Kasumi-1 (cell line): ENCODE results near the gene CENPC.
A peak's percentile ranks its signal among the peaks of the same experiment; 100 is the strongest.

Experiments used
- DNase-seq, 2 experiments: peaks; one replicate each; lab custom pipeline; 2025; lab: John Stamatoyannopoulos, UW

The CENPC gene, protein sequence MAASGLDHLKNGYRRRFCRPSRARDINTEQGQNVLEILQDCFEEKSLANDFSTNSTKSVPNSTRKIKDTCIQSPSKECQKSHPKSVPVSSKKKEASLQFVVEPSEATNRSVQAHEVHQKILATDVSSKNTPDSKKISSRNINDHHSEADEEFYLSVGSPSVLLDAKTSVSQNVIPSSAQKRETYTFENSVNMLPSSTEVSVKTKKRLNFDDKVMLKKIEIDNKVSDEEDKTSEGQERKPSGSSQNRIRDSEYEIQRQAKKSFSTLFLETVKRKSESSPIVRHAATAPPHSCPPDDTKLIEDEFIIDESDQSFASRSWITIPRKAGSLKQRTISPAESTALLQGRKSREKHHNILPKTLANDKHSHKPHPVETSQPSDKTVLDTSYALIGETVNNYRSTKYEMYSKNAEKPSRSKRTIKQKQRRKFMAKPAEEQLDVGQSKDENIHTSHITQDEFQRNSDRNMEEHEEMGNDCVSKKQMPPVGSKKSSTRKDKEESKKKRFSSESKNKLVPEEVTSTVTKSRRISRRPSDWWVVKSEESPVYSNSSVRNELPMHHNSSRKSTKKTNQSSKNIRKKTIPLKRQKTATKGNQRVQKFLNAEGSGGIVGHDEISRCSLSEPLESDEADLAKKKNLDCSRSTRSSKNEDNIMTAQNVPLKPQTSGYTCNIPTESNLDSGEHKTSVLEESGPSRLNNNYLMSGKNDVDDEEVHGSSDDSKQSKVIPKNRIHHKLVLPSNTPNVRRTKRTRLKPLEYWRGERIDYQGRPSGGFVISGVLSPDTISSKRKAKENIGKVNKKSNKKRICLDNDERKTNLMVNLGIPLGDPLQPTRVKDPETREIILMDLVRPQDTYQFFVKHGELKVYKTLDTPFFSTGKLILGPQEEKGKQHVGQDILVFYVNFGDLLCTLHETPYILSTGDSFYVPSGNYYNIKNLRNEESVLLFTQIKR

DNA sequence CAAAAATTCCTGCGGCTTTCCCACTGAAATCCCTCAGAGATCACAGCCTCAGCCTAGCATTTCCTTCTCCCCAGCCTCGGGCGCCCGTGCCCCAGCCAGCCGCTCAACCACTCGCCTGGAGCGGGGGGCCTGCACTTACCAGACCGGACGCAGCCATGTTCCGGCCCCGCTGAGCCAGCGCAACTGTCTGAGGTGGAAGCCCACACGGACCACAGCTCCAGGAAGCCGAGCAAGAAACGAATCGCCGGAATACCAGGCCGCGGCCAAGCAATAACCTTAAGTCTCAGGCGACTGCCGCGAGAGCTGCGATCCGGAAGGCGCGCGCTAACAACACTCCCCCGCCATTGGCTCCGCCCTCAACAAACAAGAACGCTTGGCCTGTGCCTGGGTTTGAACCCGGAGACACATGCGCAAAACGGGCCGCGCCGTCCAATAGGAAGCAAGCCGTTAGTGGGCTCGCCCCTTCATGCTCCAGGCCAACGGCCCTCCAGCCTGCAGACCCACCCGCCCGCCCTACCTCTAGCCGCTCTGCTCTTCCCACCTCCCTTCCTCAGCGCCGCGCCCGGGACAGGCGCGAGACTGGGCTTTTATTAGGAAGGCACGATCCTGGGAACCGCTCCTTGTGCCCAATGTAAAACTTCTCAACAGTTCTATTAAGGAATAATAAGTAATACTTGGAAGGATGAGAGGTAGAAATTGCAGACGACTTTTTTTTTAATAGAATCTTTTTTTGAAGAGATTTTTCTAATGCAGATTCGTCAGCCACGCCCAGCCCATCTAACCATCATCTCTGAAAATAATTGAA is at the start of gene CENPC:
TSS of gene CENPC (minus strand) at position 305 of the 805 bp plus-strand sequence. CDS start at position 157, 148 bp downstream.
- peak; percentile 98 for DNase-seq

DNA sequence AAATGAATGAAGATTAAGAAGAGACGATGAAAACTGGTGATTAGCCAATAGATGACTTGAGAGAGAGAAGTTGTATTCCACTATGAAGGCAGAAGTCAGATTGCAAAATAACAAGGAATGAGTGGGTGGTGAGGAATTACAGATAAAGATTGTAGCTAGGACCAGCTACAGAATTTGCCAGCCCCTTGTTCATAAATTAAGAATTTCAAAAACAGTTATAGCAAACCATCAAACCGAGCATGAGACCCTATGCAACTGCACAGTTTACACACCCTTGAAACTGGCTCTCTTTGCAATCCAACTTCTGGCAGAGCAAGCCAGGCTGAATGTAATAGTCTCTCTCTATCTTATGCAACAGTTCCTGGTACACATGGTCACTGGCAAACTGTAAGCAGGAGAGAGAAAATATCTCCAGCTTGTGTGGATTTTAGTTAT is 48.5 kb upstream of the CENPC start:
- peak; percentile 8 to 19 for DNase-seq

DNA sequence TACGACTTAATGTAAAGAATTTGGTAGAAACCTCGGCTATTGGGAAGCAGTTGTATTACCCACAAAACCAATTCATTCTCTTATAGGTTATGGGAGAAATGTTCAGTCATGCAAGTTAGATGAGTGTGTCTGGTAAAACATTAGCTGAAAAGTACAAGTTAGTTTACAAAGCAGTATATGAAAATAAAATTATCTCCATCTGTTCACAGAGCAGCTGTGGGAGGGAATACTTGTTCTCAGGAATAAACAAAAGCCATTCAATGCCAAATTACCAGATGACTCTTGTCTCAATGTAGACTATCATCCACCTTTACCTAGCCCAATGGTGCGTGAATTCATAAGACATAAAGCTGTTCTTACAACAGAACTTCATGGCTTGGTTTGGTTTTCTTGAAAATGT is 41.9 kb upstream of the CENPC start:
- no peak for DNase-seq

DNA sequence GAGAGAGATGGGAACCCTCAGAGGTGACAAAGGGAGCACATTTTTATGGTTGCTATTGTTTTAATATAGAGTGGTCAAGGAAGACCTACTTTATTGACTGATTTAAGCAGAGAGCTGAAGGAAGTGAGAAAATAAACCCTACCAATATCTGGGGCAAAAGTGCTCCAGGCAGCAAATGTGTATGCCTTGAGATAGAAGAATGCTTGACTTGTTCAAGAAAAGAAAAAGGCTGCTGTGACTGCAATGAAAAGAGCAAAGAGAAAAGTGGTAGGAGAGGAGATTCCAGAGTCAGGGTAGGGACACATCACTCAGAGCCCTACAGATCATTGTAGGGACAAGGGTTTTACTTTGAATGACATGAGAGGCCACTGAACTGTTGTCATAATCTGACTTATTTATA is 39.2 kb upstream of the CENPC start:
- DNase-seq: no peak

DNA sequence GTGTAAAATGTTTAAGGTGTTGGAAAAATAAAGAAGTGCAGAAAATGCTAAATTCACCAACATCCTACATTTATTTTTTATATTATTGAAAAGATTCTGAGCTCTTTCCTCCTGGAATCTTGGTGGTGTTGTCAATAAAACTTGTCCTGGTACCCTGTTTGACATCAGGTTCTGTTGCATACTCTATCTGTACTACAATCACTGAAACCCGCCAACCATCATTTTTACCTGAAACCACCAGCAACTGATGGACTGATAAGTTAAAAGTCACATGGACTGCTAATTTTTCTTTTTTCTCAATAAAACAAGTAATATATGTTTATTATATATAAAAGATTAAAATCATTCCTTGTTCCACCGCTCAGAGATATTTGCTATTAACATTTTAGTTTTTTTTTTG is 36.6 kb upstream of the CENPC start:
- no peak for DNase-seq

DNA sequence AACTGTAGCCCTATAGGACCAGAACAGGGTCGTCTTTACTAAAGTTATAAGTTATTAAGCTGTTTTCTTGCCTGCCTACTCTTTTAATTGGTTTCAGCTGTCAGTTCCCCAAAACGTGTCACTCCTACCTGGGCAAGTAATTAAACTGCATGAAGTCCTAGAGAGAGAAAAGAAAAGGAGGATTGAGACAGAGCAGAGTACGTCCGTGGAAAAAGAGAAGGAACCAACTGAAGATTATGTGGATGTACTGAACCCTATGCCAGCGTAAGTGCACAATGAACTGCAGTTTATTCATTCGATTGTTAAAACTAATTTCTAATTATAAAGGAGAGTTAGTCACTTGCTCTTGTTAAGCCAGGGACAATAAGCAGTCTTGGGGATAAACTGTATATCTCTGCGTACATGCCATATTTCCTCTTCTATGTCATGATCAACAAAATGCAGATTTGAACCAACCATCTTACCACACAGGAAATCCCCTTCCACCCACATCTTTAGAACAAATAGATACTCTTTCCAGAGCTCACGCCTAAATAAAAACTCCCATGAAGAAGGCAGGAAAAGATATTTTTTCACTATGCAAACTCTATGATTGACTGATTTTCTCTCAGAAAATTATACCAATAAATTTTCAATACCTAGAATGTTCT is 36.0 kb upstream of the CENPC start:
- DNase-seq: peak; percentile 61 to 62

DNA sequence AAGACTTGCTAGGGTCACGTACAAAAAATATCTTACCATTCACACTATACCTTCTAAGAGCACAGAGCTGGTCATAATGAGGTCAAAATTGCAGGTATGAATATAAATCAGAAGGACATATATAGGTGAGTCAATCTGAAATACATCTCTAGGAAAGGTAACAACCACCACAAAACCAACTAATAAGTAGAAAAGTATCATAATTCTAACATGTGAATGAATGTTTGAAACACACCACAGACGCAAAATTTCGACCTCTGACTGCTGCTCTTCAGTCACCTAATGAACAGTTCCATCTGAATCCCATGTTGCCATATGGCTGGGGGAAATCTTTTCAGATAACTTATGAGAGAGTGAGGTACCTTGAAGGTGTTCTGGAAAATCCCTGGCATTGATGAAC is 35.3 kb upstream of the CENPC start:
- DNase-seq: no peak

DNA sequence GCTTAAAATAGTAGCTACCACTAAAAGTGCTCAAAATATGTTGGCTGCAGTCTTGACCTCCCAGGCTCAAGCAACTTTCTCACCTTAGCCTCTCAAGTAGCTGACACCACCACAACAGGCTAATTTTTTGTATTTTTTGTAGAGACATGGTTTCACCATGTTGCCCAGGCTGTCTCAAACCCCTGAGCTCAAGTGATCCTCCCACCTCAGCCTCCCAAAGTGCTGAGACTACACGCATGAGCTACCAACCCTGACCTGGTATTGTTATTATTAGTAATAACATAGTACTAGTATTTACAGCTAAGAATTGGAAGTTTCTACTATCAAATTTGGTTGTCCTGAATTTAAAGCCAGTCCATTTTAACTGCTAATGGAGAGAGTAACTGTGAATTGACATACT is 31.2 kb upstream of the CENPC start:
- no peak for DNase-seq

DNA sequence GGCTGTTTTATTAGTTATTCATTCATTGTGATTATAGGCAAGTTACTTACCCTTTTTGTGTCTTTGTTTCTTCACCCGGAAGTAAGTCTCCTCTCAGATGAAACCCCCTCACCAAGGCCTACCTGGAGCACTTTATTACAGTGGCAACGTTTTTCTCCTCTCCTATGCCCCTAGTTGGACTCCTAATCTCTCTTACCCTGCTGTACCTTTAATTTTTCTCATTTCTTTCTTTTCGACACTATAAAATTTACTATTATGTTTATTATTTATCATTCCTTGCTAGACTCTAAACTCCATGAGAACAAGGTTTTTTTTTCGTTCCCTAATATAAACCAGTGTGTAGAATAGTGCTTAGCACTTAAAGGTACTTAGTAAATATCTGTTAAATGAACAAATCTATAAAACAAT is 30.8 kb upstream of the CENPC start:
- no peak for DNase-seq

DNA sequence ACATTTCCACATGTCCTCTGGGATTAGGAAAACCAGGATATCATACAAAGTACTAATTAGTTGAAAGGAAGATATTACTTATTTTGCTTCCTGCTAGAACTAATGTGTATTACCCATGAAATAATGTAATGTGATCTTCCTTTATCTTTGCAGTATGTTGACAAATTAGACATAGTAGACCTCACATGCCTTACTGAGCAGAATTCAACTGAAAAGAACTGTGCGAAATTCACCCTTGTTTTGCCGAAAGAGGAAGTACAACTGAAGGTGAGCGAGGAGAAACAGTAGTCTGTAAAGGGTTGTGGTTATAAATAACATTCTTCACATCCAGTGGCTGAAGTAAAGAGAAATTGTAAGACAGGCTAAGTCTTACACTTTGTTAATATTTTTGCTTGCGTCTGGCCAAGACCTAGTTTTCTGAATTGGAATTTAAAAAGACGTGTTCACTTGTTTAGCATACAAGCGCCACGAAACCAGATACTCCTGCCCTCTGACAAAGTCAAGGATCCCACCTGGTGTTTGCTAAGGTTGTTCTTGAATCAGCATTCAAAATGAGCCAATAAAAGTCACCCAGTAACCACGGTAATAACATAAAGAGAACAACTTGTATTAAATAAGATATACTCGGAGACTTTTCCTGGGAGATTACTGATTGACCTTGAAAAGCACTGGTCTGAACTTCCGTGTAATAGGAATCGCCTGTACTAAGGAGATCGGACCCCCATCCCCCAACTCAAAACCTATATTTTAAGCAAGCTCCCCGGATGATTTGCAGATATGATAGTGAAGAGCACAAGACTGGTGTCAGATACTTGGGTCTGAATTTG is 30.1 kb upstream of the CENPC start:
- DNase-seq: peak; percentile 89 to 95

DNA sequence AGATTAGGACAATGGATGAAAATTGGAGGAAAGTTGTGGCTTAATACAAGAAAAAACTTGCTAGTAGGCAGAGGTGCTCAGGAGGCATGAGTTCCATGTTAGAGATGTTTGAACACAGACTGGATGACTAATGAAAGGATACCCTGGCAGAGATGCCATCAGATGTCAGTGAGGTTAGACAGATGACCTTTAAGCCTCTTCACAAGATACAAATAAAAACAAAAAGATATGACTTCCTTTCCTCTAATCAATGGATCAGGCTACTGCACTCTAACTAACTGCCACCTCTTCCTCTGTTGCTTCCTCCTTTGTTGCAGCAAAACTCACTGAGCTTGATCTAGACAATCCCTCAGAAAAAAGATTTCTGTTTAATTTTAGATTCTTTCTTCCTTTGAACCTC is 27.9 kb upstream of the CENPC start:
- peak; percentile 40 to 55 for DNase-seq

DNA sequence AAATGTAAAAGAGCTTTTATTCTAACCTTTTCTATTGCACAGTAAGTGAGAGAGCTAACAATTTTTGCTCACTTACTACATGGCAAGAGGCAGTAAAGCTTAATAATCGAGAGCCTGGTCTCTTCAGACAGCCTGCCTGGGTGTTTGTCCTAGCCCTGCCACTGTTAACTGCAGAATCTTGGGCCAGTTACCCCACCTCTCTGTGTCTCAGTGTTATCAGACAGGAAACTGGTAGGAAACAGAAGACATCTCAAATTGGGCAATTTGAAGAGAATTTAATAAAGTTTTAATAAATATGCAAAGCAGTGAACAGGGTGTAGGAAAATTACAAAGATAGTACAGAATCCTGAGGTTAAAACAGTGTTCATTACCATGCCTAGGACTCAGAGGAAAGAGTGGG is 26.7 kb upstream of the CENPC start:
- peak; percentile 33 to 37 for DNase-seq

DNA sequence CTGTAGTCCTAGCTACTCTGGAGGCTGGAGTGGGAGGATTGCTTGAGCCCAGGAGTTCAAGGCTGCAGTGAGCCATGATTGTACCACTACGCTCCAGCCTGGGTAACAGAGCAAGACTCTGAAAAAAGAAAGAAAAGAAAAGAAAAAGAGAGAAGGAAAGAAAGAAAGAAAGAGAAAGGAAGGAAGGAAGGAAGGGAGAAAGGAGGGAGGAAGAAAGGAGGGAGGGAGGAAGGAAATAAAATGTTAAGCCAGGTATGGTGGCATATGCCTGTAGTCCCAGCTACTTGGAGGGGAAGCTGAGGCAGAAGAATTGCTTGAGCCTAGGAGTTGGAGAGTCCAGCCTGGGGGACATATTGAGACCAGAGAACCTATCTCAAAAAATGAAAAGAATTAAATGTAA is 25.2 kb upstream of the CENPC start:
- DNase-seq: no peak

DNA sequence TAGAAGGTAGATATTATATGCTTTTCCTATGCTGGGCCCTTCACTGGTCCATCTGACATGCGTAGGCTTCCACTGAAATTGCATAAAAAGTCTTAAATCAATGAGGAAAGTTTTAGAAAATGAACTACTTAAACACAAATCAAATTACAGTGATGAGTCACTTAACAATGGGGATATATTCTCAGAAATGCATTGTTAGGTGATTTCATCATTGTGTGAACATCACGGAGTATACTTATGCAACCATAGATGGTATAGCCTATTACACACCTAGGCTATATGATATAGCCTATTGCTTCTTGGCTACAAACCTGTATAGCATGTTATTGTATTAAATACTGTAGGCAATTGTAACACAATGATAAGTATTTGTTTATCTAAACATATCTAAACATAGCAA is 23.5 kb upstream of the CENPC start:
- DNase-seq: no peak

DNA sequence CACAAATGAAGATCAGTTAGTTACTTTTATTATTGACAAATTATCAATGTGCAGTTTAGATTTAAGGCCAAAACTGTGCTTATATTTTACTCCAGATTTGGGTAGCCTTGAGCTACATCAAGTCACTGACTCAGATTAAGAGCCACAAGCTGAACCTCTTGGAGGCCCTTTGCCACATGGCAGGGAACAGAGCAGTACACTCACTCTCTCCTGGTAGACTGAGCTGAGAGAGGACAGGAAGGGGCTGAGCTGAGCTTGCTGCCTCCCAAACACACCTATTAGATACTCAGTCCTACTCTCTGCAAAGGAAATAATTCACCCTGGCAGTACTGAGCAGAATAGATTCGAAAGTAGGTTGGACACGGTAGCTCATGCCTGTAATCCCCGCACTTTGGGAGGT is 21.0 kb upstream of the CENPC start:
- no peak for DNase-seq

DNA sequence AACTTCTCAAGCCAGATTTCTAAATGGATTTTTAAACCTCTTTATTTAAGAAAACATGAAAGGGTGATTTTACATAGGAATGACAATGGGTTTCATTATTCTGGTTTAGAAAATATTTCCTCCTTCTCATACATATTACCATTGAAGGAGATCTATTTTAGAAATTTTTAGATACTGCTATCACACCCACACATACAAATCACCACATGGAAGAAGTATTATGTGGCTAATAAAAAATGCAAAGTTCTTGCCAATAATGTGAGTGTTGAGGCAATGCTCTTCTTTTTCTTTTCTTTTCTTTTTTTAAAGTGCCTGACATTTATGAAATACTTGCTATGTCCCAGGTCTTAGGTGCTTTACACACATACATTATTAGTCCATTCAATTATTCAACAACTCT is 20.0 kb upstream of the CENPC start:
- no peak for DNase-seq

DNA sequence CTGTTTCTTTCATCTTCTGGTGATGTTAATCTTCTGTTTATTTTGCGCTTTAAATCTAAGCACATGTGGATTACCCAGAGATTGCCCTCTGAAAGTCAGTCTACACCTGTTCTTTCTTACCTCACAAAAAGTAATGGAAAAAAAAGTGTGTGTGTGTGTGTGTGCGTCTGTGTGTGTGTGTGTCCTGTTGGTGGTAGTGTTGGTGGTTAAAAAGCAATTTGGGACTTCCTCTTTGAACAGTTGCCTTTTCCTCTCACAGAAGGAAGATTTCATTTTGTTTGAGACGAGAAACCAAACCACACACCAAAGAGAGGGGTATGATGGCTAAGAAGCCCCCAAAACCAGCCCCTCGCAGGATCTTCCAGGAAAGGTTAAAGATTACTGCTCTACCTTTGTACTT is 13.2 kb upstream of the CENPC start, which contains the start of gene STAP1:
TSS of gene STAP1 (plus strand) at position 235 of the 400 bp plus-strand sequence. CDS start at position 318, 83 bp downstream.
- peak; percentile 84 to 87 for DNase-seq

DNA sequence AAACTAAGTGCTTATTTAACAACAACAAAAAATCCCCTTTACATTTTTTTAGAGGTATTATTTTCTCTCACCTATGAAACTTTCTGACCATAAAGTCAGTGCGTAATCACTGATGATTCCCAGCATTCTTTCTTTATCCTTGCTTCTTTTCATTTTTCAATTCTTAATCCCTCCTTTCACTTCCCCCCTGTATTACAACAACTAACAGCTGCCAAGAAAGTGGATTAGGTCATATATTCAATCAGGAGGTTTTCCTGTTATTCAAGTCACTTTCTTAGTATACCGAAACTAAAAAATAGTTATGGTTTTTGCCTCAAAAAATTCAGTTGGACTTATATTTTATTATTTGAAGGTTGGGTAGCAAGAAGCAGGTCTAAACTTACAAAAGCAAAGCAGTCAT is 11.1 kb upstream of the CENPC start:
- no peak for DNase-seq

DNA sequence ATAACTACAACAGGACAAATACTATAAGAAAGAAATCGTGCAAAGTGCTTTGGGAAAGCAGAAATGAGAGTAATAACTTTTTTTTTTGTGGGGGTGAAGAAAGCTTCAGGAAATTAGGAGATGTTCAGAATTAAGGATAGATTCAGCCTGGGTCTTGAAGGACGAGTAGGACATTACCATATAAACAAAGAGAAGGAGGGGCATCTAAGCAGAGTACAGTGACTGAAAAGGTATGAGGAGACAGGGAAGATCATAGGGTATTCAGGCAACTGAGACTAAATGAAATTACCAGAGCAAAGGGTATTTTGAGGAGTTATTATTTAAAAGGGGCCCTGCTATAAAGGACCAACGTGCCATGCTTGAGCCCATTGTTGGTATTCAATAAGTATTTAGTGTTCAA is 10.1 kb upstream of the CENPC start:
- DNase-seq: no peak

DNA sequence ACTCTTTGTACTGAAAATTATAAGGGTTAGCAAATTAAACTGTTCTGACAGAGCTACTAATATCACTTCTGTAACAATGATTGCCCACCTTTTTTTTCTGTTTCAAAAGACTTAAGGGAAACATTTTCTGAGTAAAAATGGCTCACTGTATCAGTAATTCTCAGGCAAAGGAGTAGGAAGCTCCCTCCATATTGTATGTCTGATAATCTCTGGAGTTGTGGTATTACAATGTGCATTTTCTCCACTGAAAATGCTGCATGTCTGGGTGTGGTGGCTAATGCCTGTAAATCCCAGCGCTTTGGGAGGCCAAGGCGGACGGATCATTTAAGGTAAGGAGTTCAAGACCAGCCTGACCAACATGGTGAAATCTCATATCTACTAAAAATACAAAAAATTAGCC is 8.8 kb upstream of the CENPC start:
- no peak for DNase-seq
